ENCODE data around the gene NEURL1. TPM values are rescaled to one million over a fixed set of nuclear protein-coding genes. Genes with fewer than 3 reads are reported as not detected.

NEURL1 gene
- total RNA-seq, 1 donor from 2014 or later, result 4.2 TPM

GRCh38 chr10:103576076-103576471, 82.6 kb downstream of the NEURL1 start:
- H3K9me3 ChIP-seq, result no peaks in the 10 kb centered on the region
- peak overlapping the region; percentile 49 for H3K27ac ChIP-seq
- no peak for DNase-seq (ENCODE audit: extremely low spot score in 2 of 2)
- no peak for TF ChIP-seq CTCF (IDR thresholded peaks at IDR 0.05)
- H3K4me1 ChIP-seq, result peaks cover 65% of the 10 kb centered on the region
- H3K4me3 ChIP-seq, result no peak overlapping the region
- no peaks in the 10 kb centered on the region for H3K27me3 ChIP-seq
- intact Hi-C loops (cut with DNase I), result no loop called here
- H3K36me3 ChIP-seq, result no peaks in the 10 kb centered on the region

- H3K4me1 ChIP-seq, result peaks cover 61% of the 10 kb centered on the region
- TF ChIP-seq CTCF (IDR thresholded peaks at IDR 0.05) (no peak), POLR2A (IDR thresholded peaks at IDR 0.05) (no peak), POLR2AphosphoS5 (IDR thresholded peaks at IDR 0.05; ENCODE audit: insufficient read depth in 1 of 2, low read depth in 1 of 2) (no peak)
- H3K36me3 ChIP-seq, result no peaks in the 10 kb centered on the region
- H3K27ac ChIP-seq, result peak overlapping the region; percentile 49
- DNase-seq (ENCODE audit: extremely low spot score in 2 of 2), result no peak
- no peaks in the 10 kb centered on the region for H3K9me3 ChIP-seq
- intact Hi-C loops (cut with DNase I), result no loop called here
- no peaks in the 10 kb centered on the region for H3K27me3 ChIP-seq
- H3K4me3 ChIP-seq, result no peak overlapping the region
These were observed 83.4 kb downstream of the NEURL1 start for GRCh38 chr10:103576862-103577261.

- Histone ChIP-seq H3K4me3 (no peak overlapping the region), H3K9me3 (no peaks in the 10 kb centered on the region), H3K4me1 (peaks cover 50% of the 10 kb centered on the region), H3K27ac (no peak overlapping the region), H3K36me3 (no peaks in the 10 kb centered on the region), H3K27me3 (no peaks in the 10 kb centered on the region)
- intact Hi-C loops (cut with DNase I), result no loop called here
- TF ChIP-seq POLR2AphosphoS5 (IDR thresholded peaks at IDR 0.05; ENCODE audit: insufficient read depth in 1 of 2, low read depth in 1 of 2), result no peak
- no peak for TF ChIP-seq POLR2A (IDR thresholded peaks at IDR 0.05)
- no peak for TF ChIP-seq CTCF (IDR thresholded peaks at IDR 0.05)
- DNase-seq (ENCODE audit: extremely low spot score in 2 of 2), result no peak
These were observed 85.4 kb downstream of the NEURL1 start for GRCh38 chr10:103578782-103579382.

GRCh38 chr10:103580011-103580410, 86.5 kb downstream of the NEURL1 start:
- no peaks in the 10 kb centered on the region for H3K9me3 ChIP-seq
- H3K27me3 ChIP-seq, result no peaks in the 10 kb centered on the region
- no peak overlapping the region for H3K4me3 ChIP-seq
- peaks cover 39% of the 10 kb centered on the region for H3K4me1 ChIP-seq
- peak overlapping the region; percentile 72 for H3K27ac ChIP-seq
- intact Hi-C loops (cut with DNase I), result no loop called here
- no peak for DNase-seq (ENCODE audit: extremely low spot score in 2 of 2)
- H3K36me3 ChIP-seq, result no peaks in the 10 kb centered on the region
- no peak for TF ChIP-seq CTCF (IDR thresholded peaks at IDR 0.05)

- Histone ChIP-seq H3K4me3 (no peak overlapping the region), H3K9me3 (no peaks in the 10 kb centered on the region), H3K4me1 (peaks cover 34% of the 10 kb centered on the region), H3K36me3 (no peaks in the 10 kb centered on the region), H3K27ac (peak overlapping the region; percentile 72), H3K27me3 (no peaks in the 10 kb centered on the region)
- TF ChIP-seq CTCF (IDR thresholded peaks at IDR 0.05) (no peak), POLR2A (IDR thresholded peaks at IDR 0.05) (no peak), POLR2AphosphoS5 (IDR thresholded peaks at IDR 0.05; ENCODE audit: insufficient read depth in 1 of 2, low read depth in 1 of 2) (no peak)
- no peak for DNase-seq (ENCODE audit: extremely low spot score in 2 of 2)
- intact Hi-C loops (cut with DNase I), result no loop called here
These were observed 86.9 kb downstream of the NEURL1 start for GRCh38 chr10:103580430-103580829.

All from vagina (tissue), 2 donors.